Activated T-cell treated with anti-CD3 and anti-CD28 coated beads for 4 hours (primary cell): Measurements from ENCODE around the gene ACKR4.

ENCODE experiments used
- DNase-seq: peaks from one replicate; pipeline ENCODE4 v3.0.0-alpha.2; 2020

ACKR4 gene

GRCh38 chr3:132642539-132642847, 45.4 kb downstream of the ACKR4 start:
- no peak for DNase-seq

- DNase-seq, result no peak
These were observed 46.3 kb downstream of the ACKR4 start for GRCh38 chr3:132643366-132643765.

- no peak for DNase-seq
These were observed 48.0 kb downstream of the ACKR4 start for GRCh38 chr3:132645058-132645457.

GRCh38 chr3:132650153-132650552, 53.1 kb downstream of the ACKR4 start:
- no peak for DNase-seq
